Activated CD4-positive, alpha-beta T cell treated with anti-CD3 and anti-CD28 coated beads for 4 hours (primary cell): ENCODE data around the gene RAP2A.

Source experiments
- DNase-seq, 2 donors: peaks; one replicate each; pipeline ENCODE4 v3.0.0-alpha.2; 2020

Gene RAP2A

GRCh38 chr13:97433727-97434396, at the start of gene RAP2A:
RAP2A (plus strand) TSS chr13:97434169; CDS start chr13:97434471, 302 bp downstream.
- DNase-seq: peak; percentile 85 to 92

- DNase-seq: no peak
Measured at GRCh38 chr13:97384371-97384770, 49.6 kb upstream of the RAP2A start.

- DNase-seq: no peak
Measured at GRCh38 chr13:97385146-97385545, 48.8 kb upstream of the RAP2A start.

GRCh38 chr13:97385854-97386253, 48.1 kb upstream of the RAP2A start:
- DNase-seq: no peak

GRCh38 chr13:97386801-97387484, 47.0 kb upstream of the RAP2A start:
- no peak for DNase-seq

- DNase-seq: no peak
Measured at GRCh38 chr13:97387485-97387839, 46.5 kb upstream of the RAP2A start.

GRCh38 chr13:97387890-97388289, 46.1 kb upstream of the RAP2A start:
- no peak for DNase-seq

GRCh38 chr13:97388373-97388772, 45.6 kb upstream of the RAP2A start:
- no peak for DNase-seq

GRCh38 chr13:97390941-97391600, 42.9 kb upstream of the RAP2A start:
- DNase-seq: no peak

GRCh38 chr13:97392020-97392419, 41.9 kb upstream of the RAP2A start:
- no peak for DNase-seq

- DNase-seq: no peak
Measured at GRCh38 chr13:97394542-97394941, 39.4 kb upstream of the RAP2A start.

- DNase-seq: no peak
Measured at GRCh38 chr13:97395447-97396136, 38.4 kb upstream of the RAP2A start.

GRCh38 chr13:97397267-97397666, 36.7 kb upstream of the RAP2A start:
- DNase-seq: no peak

- no peak for DNase-seq
Measured at GRCh38 chr13:97401421-97401820, 32.5 kb upstream of the RAP2A start.

- DNase-seq: no peak
Measured at GRCh38 chr13:97403893-97404750, 29.8 kb upstream of the RAP2A start.

GRCh38 chr13:97407540-97407939, 26.4 kb upstream of the RAP2A start:
- DNase-seq: no peak

- DNase-seq: no peak
Measured at GRCh38 chr13:97408938-97409337, 25.0 kb upstream of the RAP2A start.

GRCh38 chr13:97411984-97412383, 22.0 kb upstream of the RAP2A start:
- no peak for DNase-seq

GRCh38 chr13:97413694-97414093, 20.3 kb upstream of the RAP2A start:
- DNase-seq: no peak

- DNase-seq: no peak
Measured at GRCh38 chr13:97414392-97414791, 19.6 kb upstream of the RAP2A start.

GRCh38 chr13:97417698-97418097, 16.3 kb upstream of the RAP2A start:
- no peak for DNase-seq
